IMR-90 (cell line): ENCODE measurements around the gene OR5AR1. TPM values are rescaled to one million over a fixed set of nuclear protein-coding genes. Genes with fewer than 3 reads are reported as not detected.

Experiments used
- ATAC-seq: fragments of 200-7000 bp; cut with Tn5 transposase; 2 replicates; pipeline ENCODE4 v1.9.1; 2020; ENCODE audit warnings: low read depth, mild to moderate bottlenecking, moderate library complexity
- BruUV-seq: library from RNA; stranded (reverse); fragments of 400-500 nt; replicated peaks from 2 replicates; lab custom pipeline; 2021; lab: Mats Ljungman, UMichigan
- CTCF ChIA-PET: fragments of 300-600 bp; formaldehyde crosslinking; extraction: SDS; loops from one replicate; lab custom pipeline; 2021; ENCODE audit warnings: antibody characterized with exemption; lab: Yijun Ruan, JAX
- POLR2A ChIA-PET: fragments of 300-600 bp; sonication (Branson Sonifier 250); formaldehyde crosslinking; loops from one replicate; lab custom pipeline; 2022; ENCODE audit warnings: antibody characterized with exemption; ENCODE audit not compliant: unreplicated experiment; lab: Charles Lee
- DNase-seq: peaks from one replicate; pipeline ENCODE4 v3.0.0; 2013
- H2AFZ ChIP-seq: replicated peaks from 2 replicates; pipeline ENCODE3; 2013; ENCODE audit warnings: low read length, mild to moderate bottlenecking; ENCODE audit not compliant: poor library complexity
- H2AK5ac ChIP-seq: 2 replicates; pipeline ENCODE4 v1.6.1; 2013; ENCODE audit warnings: low read depth, low read length, inconsistent platforms
- H2AK9ac ChIP-seq: replicated peaks from 2 replicates; pipeline ENCODE3; 2013; ENCODE audit warnings: mild to moderate bottlenecking, low read depth, low read length, moderate library complexity; ENCODE audit not compliant: poor library complexity
- H2BK120ac ChIP-seq: 2 replicates; pipeline ENCODE4 v1.6.1; 2013; ENCODE audit warnings: low read depth, low read length, inconsistent platforms
- H2BK15ac ChIP-seq: 3 replicates; pipeline ENCODE4 v1.6.1; 2013; ENCODE audit warnings: low read depth, low read length, inconsistent platforms
- H2BK20ac ChIP-seq: 2 replicates; pipeline ENCODE4 v1.6.1; 2013; ENCODE audit warnings: low read depth, mild to moderate bottlenecking, inconsistent platforms, low read length, moderate library complexity
- H2BK5ac ChIP-seq: 2 replicates; pipeline ENCODE4 v1.6.1; 2013; ENCODE audit warnings: mild to moderate bottlenecking, low read depth, low read length, inconsistent platforms; ENCODE audit not compliant: poor library complexity, severe bottlenecking
- H3K14ac ChIP-seq: replicated peaks from 2 replicates; pipeline ENCODE4 v1.6.1; 2013; ENCODE audit warnings: low read depth, low read length, inconsistent platforms
- H3K18ac ChIP-seq: 2 replicates; pipeline ENCODE4 v1.6.1; 2013; ENCODE audit warnings: low read depth, low read length, control low read depth
- H3K23ac ChIP-seq: 2 replicates; pipeline ENCODE4 v1.6.1; 2013; ENCODE audit warnings: low read depth, low read length, inconsistent platforms
- H3K27ac ChIP-seq: 2 replicates; pipeline ENCODE4 v1.5.1; 2013; ENCODE audit warnings: mild to moderate bottlenecking, control low read depth, low read length; ENCODE audit not compliant: insufficient read depth
- H3K27me3 ChIP-seq: 2 replicates; pipeline ENCODE4 v1.6.1; 2013; ENCODE audit warnings: low read length; ENCODE audit not compliant: control insufficient read depth, insufficient read depth
- H3K36me3 ChIP-seq: 2 replicates; pipeline ENCODE4 v1.6.1; 2013; ENCODE audit warnings: low read length, mixed read lengths; ENCODE audit not compliant: control insufficient read depth, insufficient read depth
- H3K4ac ChIP-seq: 2 replicates; pipeline ENCODE4 v1.6.1; 2013; ENCODE audit warnings: low read depth, low read length, inconsistent platforms
- H3K4me1 ChIP-seq: 2 replicates; pipeline ENCODE4 v1.6.1; 2013; ENCODE audit warnings: low read length, mixed read lengths; ENCODE audit not compliant: control insufficient read depth, insufficient read depth
- H3K4me2 ChIP-seq: 2 replicates; pipeline ENCODE4 v1.6.1; 2013; ENCODE audit warnings: low read depth, mild to moderate bottlenecking, control low read depth, low read length, moderate library complexity
- H3K4me3 ChIP-seq: 2 replicates; pipeline ENCODE4 v1.5.1; 2013; ENCODE audit warnings: low read depth, mild to moderate bottlenecking, control low read depth, low read length, moderate library complexity; ENCODE audit not compliant: insufficient read depth
- H3K56ac ChIP-seq: 2 replicates; pipeline ENCODE4 v1.6.1; 2013; ENCODE audit warnings: low read length, inconsistent platforms; ENCODE audit not compliant: insufficient read depth; ENCODE audit errors: extremely low read depth
- H3K79me1 ChIP-seq, 2 experiments: 2 replicates each; pipeline ENCODE4 v1.6.1; 2013; ENCODE audit warnings: low read length in 2 of 2, inconsistent platforms in 1 of 2, low read depth in 1 of 2
- H3K9ac ChIP-seq: 2 replicates; pipeline ENCODE4 v1.6.1; 2013; ENCODE audit warnings: low read depth, low read length, control low read depth
- H3K9me1 ChIP-seq: 2 replicates; pipeline ENCODE4 v1.6.1; 2013; ENCODE audit warnings: low read length, inconsistent platforms; ENCODE audit not compliant: insufficient read depth
- H3K9me3 ChIP-seq: 2 replicates; pipeline ENCODE4 v1.6.1; 2013; ENCODE audit warnings: low read length; ENCODE audit not compliant: control insufficient read depth, insufficient read depth
- H4K20me1 ChIP-seq: 2 replicates; pipeline ENCODE4 v1.6.1; 2013; ENCODE audit warnings: low read length, inconsistent platforms; ENCODE audit not compliant: insufficient read depth
- H4K5ac ChIP-seq: 2 replicates; pipeline ENCODE4 v1.6.1; 2013; ENCODE audit warnings: mild to moderate bottlenecking, low read depth, low read length, control low read depth
- H4K8ac ChIP-seq, 2 experiments: 2 replicates each; pipeline ENCODE4 v1.6.1; 2013; ENCODE audit warnings: low read depth in 2 of 2, low read length in 2 of 2, control low read depth in 1 of 2, inconsistent platforms in 1 of 2
- H4K91ac ChIP-seq: 2 replicates; pipeline ENCODE4 v1.6.1; 2013; ENCODE audit warnings: low read depth, low read length, inconsistent platforms; ENCODE audit not compliant: insufficient read depth
- BHLHE40 ChIP-seq: fragments of 150-350 bp; IDR thresholded peaks from 2 replicates; pipeline ENCODE4 v1.6.1; 2016; ENCODE audit warnings: mild to moderate bottlenecking, low read depth, low read length
- CEBPB ChIP-seq: IDR thresholded peaks from 2 replicates; pipeline ENCODE4 v1.6.1; 2012; ENCODE audit warnings: low read depth, low read length, improper control_type of control experiment
- CHD1 ChIP-seq: IDR thresholded peaks from 2 replicates; pipeline ENCODE4 v1.6.1; 2012; ENCODE audit warnings: low read depth, low read length, improper control_type of control experiment
- CTCF ChIP-seq: conservative IDR thresholded peaks from 2 replicates; pipeline ENCODE4 v1.5.1; 2012; ENCODE audit warnings: mild to moderate bottlenecking, low read depth, low read length, improper control_type of control experiment
- FOS ChIP-seq: fragments of 150-350 bp; IDR thresholded peaks from 2 replicates; pipeline ENCODE4 v1.6.1; 2016; ENCODE audit warnings: low read depth, low read length
- MAFK ChIP-seq: IDR thresholded peaks from 2 replicates; pipeline ENCODE4 v1.6.1; 2012; ENCODE audit warnings: low read depth, low read length, improper control_type of control experiment
- MXI1 ChIP-seq: IDR thresholded peaks from 2 replicates; pipeline ENCODE4 v1.6.1; 2012; ENCODE audit warnings: low read depth, mild to moderate bottlenecking, low read length, moderate library complexity, borderline replicate concordance
- NFE2L2 ChIP-seq: fragments of 150-350 bp; IDR thresholded peaks from 2 replicates; pipeline ENCODE4 v1.6.1; 2016; ENCODE audit warnings: low read depth, mild to moderate bottlenecking, low read length
- POLR2A ChIP-seq: IDR thresholded peaks from 2 replicates; pipeline ENCODE4 v1.6.1; 2012; ENCODE audit warnings: mild to moderate bottlenecking, low read depth, low read length
- SMC3 ChIP-seq: fragments of 150-350 bp; IDR thresholded peaks from 2 replicates; pipeline ENCODE4 v1.6.1; 2016; ENCODE audit warnings: low read depth, mild to moderate bottlenecking, antibody characterized with exemption, low read length, moderate library complexity
- USF2 ChIP-seq: fragments of 150-350 bp; IDR thresholded peaks from 2 replicates; pipeline ENCODE4 v1.6.1; 2017; ENCODE audit warnings: mild to moderate bottlenecking, antibody characterized with exemption, low read length, low read depth
- WGBS, 2 experiments: methylation state at CpG; one replicate each; pipeline versions ENCODE4 v1.1.5 to v1.1.7; 2013; ENCODE audit warnings: missing lambda C conversion rate in 2 of 2; ENCODE audit not compliant: insufficient read length in 1 of 2; ENCODE audit errors: extremely low coverage in 2 of 2; 5-methylcytosine and 5-hydroxymethylcytosine counted together
- dilution Hi-C: fragments of 300-500 bp; cut with HindIII; formaldehyde crosslinking; loops from one replicate; pipeline ENCODE4 v1.14.3; 2018; ENCODE audit warnings: low sequenced_read_pairs; ENCODE audit not compliant: unreplicated experiment
- in situ Hi-C: fragments of 300-500 bp; cut with MboI; formaldehyde crosslinking; loops from 3 replicates; pipeline ENCODE4 v1.14.3; 2019; ENCODE audit warnings: low sequenced_read_pairs, inconsistent platforms, mixed read lengths
- intact Hi-C: fragments of 100-400 bp; cut with micrococcal nuclease; formaldehyde crosslinking; loops from 2 replicates; pipeline ENCODE4 v1.10.0; 2022
- polyA plus RNA-seq, 3 experiments: library from polyadenylated mRNA; depleted of rRNA; stranded (reverse); fragments of >200 nt; gene quantifications; 2 replicates each; pipeline ENCODE4 v1.2.3, GENCODE V29; 2012; ENCODE audit warnings: low replicate concordance in 1 of 3
- total RNA-seq: library from RNA; depleted of rRNA; stranded (reverse); fragments of >200 nt; gene quantifications from 2 replicates; pipeline ENCODE4 v1.2.3, GENCODE V29; 2012

Gene OR5AR1
- total and polyA plus RNA-seq, 2 of the 4 experiments (the other 2 are of a cell fraction) = not detected

- no peaks in the 10 kb centered on the region for H3K9me1 ChIP-seq
- H3K27me3 ChIP-seq = no peaks in the 10 kb centered on the region
- H4K8ac ChIP-seq = no peak overlapping the region
- no peak overlapping the region for H3K9ac ChIP-seq
- BruUV-seq = no TSS peak
- H4K5ac ChIP-seq = no peak overlapping the region
- no peaks in the 10 kb centered on the region for H3K79me1 ChIP-seq
- H3K23ac ChIP-seq = no peak overlapping the region
- H3K18ac ChIP-seq = no peak overlapping the region
- peaks cover 2% of the 10 kb centered on the region; the same call in 1 of the 2 replicates for H3K9me3 ChIP-seq
- H2AFZ ChIP-seq = no peak overlapping the region
- H4K20me1 ChIP-seq = no peaks in the 10 kb centered on the region
- no peak overlapping the region for H3K4ac ChIP-seq
- H2BK20ac ChIP-seq = no peak overlapping the region
- H3K27ac ChIP-seq = no peak overlapping the region
- no peaks in the 10 kb centered on the region for H3K4me1 ChIP-seq
- TF ChIP-seq SMC3 (no peak), CHD1 (no peak), BHLHE40 (no peak), CTCF (no peak), MAFK (no peak), USF2 (no peak), NFE2L2 (no peak), CEBPB (no peak), FOS (no peak), MXI1 (no peak), POLR2A (no peak)
- H3K14ac ChIP-seq = no peak overlapping the region
- no peak overlapping the region for H3K56ac ChIP-seq
- POLR2A ChIA-PET = no interaction called here
- DNase-seq = no peak
- dilution Hi-C loops = no loop called here
- no peaks in the 10 kb centered on the region for H3K36me3 ChIP-seq
- H4K91ac ChIP-seq = no peak overlapping the region
- WGBS, 2 experiments = no CpG with 5 or more reads among the region's 2 CpGs
- no peak overlapping the region for H3K4me3 ChIP-seq
- CTCF ChIA-PET = no interaction called here
- H3K4me2 ChIP-seq = no peak overlapping the region
- no peak for ATAC-seq
- H2AK9ac ChIP-seq = no peak overlapping the region
- no peak overlapping the region for H2BK120ac ChIP-seq
- no peak overlapping the region for H2BK5ac ChIP-seq
- no peak overlapping the region for H2AK5ac ChIP-seq
- H2BK15ac ChIP-seq = no peak overlapping the region
- in situ Hi-C loops = no loop called here
- intact Hi-C loops = no loop called here
Measured at GRCh38 chr11:56632329-56632728, 31.2 kb upstream of the OR5AR1 start.
